Measurements from ENCODE around the gene TRIM16.
"Not testable (repeated sequence)": the region's sequence is repeated elsewhere in the genome, so short reads cannot be mapped to it uniquely, and the experiment has no call there.

Gene TRIM16

DNA sequence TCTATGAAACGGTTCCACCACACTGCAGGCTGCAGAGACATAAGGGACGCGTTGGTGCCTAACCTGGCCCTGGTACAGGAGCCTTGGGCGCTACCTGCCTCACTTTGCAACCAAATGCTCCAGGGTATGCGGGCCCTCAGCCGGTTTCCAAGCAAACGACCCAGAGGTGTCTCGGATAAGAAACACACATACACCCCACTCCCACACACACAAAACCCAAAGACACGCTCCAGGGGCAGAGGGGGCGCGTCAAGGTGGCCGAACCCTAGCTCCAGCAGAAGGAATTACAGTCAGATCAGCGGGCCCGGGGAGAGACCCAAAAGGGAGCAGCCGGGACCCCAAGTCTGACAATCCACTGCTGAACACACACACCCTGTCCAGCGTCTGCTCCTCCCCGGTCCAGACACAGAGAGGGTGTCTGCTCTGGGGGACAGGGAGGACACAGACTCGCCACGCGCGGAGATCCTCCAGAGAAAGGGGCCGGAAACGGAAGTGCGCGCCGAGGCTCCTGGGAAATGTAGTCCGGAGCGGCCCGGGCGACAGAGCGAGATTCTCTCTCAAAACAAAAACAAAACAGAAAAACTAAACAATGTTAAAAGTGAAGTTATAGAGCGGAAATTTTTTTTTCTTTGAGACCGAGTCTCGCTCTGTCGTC lies at the start of gene TRIM16:
TSS of gene TRIM16 (minus strand) at position 488 of the 655 bp plus-strand sequence. CDS start 32,702 bp downstream, outside the sequence.
- DNase-seq, result peak; percentile 69 to 70

DNA sequence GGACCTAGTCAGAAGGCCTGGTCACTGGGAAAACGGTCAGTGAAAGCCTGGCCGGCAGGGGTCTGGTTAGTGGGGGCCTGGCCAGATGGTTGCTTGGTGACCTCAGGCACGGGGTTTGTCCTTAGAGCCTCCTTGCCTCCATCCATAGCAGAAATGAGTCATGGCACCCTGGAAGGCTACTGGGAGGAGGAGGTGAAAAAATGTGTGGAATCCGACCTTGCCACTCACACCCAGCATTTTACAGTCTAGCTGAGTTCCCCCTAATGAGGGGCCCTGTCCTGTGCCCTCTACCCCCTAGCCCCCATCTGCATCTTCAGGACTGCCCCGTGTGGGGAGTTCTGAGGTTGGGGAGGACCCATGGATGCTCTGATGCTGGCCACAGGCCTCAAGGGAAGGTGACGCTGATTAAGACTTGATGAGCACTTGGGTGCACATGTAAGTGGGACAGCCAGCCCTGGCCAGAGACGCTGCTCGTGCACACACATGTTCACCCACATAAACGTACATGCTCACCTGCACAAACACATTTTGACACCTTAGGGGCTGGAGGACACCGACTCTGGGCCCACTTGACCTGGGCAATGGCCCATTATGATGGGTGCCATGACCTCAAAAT lies 49.2 kb upstream of the TRIM16 start:
- DNase-seq, result not testable (repeated sequence)

DNA sequence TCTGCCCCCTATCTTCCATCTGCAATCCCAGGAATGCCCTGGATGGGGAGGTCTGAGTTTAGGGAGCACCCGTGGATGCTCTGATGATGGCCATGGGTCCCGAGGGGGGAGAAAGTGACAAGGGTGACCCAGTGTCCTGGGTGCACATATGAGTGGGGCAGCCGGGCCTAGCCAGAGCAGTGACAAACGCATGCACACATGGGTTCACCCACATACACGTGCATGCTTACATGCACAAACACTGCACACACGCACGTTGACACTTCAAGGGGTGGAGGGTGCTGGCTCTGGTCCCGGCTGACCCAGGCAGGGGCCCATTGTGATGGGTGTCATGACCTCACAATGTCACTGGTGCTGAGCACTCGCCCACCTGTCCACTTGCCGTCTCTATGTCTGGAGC lies 47.8 kb upstream of the TRIM16 start, which contains the start of gene TBC1D26:
TSS of gene TBC1D26 (plus strand) at position 384 of the 400 bp plus-strand sequence. CDS start 3,066 bp downstream, outside the sequence.
- not testable (repeated sequence) for DNase-seq

DNA sequence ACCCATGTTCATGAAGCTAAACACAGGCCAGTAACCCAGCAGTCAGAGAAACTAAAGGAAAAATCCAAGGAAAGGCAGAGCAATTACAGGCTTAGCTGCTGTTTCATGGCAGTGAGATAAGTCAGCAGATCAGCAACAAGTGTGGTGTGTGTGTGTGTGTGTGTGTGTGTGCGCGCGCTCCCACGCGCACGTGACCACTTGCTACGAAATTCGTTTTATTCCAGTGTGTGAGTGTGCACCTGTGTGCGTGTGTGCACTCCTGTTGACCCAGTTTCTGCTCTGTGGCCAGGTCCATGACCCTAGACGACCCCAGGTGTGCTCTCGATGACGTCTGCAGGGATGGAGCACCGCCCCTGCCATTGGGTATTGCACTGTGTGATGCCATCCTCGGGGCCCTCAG lies 46.4 kb upstream of the TRIM16 start:
- not testable (repeated sequence) for DNase-seq

DNA sequence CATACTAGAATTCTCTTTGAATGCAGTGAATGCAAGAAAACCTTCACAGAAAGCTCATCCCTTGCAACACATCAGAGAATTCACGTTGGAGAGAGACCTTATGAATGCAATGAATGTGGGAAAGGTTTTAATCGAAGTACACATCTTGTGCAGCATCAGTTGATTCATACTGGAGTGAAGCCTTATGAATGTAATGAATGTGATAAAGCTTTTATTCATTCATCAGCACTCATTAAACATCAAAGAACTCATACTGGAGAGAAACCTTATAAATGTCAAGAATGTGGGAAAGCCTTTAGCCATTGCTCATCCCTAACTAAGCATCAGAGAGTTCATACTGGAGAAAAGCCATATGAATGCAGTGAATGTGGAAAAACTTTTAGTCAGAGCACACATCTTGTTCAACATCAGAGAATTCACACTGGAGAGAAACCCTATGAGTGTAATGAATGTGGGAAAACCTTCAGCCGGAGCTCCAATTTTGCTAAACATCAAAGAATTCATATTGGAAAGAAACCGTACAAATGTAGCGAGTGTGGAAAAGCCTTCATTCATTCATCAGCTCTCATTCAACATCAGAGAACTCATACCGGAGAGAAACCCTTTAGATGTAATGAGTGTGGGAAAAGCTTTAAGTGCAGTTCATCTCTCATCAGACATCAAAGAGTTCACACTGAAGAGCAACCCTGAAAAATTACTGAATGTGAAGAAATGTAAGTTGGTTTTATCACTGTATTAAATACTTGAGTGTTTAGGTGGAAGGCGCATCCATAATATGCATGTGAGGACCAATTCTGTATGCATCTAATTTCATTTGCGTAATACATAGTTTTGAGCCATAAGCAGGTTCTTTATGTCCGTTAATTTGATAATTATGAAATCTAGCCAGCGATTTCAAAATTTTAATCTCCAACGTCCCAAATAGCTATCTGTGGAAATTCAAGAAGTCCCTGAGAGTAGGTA lies 32.8 kb upstream of the TRIM16 start:
- DNase-seq, result not testable (repeated sequence)

DNA sequence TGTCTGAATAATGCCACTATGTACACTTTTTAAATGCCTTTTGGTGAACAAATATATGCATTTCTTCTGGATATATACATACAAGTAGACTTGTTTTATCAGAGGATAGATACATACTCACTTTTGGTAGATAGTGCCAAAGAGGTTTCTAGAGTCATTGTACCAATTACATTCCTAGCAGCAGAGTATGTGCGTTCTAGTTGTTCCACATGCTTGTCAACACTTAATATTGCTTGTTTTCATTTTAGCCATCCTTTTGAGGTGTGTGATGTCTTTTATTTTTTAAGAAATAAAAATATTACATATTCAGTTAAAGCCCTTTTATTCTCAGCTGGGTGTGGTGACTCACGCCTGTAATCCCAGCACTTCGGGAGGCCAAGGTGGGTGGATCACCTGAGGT lies 24.8 kb upstream of the TRIM16 start:
- DNase-seq, result not testable (repeated sequence)

DNA sequence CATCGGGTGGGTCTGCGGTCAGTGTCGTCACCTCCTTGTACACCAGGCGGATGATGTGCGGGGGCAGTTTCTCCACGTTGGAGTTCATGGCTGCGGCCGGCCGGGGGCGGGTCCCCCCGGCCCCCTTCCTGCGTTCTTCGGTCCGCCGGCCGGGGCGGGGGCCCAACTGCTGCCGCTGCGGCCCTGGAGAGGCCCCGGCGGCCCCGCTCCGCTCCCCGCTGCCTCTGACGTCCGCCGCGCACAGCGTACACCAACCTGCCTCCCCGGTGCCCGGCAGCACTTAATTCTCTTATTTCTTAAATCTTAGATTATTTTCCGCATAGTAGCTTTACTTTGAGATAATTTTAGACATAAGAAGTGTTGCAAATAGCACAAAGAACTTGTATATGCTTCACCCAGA lies 20.7 kb upstream of the TRIM16 start:
- DNase-seq, result not testable (repeated sequence)

DNA sequence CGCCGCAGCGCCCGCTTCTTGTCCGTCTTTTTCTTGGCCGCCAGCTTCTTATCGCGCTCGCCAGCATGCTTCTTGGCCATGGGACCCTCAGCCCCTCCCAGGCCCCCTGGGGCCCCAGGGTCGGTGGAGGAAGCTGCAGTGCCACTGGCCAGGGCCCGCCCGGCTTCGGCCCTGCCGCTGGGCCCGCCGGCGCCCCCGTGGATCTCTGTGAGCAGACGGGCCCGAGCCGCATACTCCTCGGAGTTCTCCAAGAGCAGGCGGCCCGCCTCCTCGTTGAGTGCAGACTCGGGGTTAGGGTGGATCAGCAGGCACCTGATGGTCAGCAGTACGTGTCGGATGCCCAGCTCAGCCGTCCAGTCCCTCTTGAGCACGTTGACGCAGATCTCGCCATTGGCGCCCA lies 20.1 kb upstream of the TRIM16 start:
- DNase-seq, result not testable (repeated sequence)

DNA sequence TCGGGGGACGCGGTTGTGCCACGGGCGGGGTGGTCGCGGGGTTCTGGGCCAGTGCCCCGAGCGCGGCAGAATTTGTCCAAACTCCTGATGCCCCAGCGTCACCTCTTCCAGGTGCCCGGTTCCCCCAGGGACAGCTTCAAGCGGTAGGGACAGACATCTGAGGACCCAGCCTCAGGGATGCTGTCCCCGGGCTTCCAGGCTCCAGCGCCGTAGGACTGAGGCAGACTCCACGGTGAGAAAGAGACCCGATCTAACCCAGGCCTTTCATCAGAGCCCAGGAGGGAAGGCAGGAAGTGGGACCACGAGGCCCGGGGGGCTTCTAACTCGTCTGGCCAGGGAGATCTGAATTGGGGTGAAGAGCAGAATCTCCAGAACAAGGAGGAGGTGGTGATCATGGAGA lies 15.8 kb upstream of the TRIM16 start:
- DNase-seq, result not testable (repeated sequence)

DNA sequence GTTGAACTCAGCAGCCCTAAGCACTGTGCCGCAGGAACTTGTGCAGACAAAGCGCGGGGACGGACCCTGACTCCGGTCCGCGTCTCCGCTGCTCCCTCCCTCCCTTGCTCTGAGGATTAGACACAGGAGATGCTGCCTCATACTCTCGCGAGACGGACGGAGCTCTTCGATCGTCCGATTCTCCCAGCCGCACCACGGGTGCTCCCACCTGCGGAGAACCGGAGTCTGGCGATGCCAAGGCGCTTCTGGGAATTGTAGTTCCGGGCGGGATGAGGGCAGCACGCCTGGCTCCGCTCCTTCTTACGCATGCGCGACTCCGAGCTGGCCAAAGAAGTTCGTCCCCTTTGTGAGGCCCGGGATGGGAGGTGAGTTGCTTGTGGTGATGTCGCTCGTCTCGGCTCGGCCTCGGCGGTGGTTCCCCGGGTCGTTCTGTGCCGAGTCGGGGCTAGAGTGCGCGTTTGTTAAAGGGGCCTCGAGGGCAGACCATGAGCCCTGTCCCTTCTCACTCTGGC lies 15.4 kb upstream of the TRIM16 start, which contains the start of gene ZNF286A:
TSS of gene ZNF286A (plus strand) at position 340 of the 512 bp plus-strand sequence. CDS start 578 bp downstream, outside the sequence.
- peak; percentile 86 to 98 for DNase-seq

DNA sequence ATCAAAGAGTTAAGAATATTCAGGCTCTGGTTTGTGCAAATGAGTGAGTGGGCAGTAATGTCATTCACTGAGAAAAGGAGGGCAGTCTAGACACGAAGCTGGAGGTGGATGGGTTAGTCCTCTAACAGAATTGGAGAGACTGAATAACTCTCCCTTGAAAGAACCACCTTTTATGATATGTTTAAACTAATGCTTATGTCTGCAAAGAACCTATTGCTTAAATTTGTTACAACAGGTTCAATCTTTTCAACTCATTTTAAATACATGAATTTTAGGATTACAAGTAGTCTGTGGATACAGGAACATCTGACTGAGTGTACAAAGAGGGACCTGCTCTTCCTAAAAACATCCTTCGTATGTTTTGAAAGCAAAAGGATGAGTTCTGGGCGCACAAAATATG lies 14.9 kb upstream of the TRIM16 start:
- DNase-seq, result not testable (repeated sequence)

DNA sequence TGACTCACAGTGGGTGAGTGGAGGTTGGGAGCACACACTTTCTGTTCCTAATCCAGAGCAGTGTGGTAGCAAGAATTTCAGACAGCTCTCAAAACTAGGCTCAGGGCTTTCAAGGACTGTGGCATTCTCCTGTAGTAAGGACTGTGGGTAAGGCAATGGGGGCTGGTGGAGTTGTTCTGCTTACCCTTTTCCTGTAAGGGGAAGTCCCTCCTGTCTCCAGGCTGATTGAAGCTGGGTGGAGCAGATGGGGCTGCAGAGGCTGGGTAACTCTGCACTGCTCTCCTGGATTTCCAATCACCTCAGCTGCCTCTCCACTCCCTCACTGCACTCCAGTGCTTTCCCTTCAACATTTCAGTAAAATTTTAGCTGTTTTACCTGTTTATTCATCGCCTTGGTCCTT lies 3.4 kb upstream of the TRIM16 start:
- DNase-seq, result not testable (repeated sequence)

DNA sequence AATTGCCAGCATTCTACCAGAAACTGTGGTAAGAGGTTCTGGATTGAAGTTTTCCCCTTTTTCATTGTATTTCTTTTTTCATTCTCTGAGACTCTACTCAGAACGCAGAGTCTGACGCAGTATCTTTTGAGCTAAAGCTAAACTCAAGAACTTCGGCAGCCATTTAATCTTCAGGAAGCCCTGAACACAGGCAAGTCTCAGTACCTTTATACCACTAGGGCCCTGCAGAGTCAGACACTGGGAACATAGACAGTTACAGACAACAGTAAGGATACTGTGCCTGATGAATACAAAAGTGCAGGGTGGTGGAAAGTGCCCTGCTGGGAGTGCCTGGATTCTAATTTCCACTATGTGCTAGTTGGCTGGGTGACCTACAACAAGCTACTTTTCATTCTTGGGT lies 976 bp downstream of the TRIM16 start:
- DNase-seq, result not testable (repeated sequence)

DNA sequence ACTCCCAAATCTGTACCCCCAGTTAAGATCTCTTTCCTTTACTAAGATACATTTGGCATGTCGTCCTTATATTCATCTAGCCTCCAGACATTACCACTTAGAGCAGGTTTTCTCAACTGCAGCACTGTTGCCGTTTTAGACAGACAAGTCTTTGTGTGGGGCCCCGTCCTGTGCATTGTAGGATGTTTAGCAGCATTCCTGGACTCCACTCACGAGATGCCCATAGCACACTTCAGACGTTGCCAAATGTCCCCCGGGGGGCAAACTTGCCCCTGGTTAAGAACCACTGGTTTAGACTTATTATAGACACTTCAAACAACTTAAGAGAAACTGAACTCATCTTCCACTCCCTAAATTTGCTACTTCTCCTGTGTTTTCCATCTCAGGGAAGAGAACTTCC lies 8.1 kb downstream of the TRIM16 start:
- DNase-seq, result not testable (repeated sequence)

DNA sequence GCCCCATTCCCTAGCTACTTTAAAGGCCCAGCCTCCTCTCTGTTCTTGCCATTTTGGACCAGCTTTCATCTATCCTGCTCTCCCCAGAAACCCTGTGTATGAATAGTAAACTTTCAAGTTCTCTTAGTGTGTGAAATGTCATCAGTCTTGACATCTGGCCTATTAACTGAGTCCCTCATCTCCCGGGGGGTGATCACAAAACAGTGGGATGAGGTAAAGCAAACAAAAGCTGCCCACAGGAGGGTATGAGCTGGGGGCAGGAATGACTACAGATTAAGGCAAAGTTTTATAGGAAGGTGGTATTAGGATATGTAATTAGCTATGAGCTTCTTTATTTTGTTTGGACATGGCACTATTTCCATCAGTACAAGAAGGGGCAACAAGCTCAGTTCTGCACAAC lies 9.5 kb downstream of the TRIM16 start:
- DNase-seq, result not testable (repeated sequence)

DNA sequence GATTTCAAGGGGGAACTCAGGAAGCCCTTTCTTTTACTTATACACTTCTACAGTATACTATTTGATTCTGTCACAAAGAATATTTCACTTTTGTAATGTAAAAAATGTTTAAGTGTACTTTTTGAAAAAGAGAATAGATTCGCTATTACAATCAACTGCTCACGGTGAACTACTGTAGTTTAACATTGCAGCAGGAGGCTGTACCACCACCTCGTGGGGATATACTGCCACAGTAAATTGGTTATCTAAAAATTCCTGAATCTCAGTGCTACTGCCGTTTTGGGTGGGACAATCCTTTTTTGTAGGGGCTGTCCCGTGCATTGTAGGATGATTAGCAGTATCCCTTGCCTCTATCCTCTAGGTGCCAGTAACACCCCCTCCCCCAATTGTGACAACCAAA lies 14.6 kb downstream of the TRIM16 start:
- DNase-seq, result not testable (repeated sequence)

DNA sequence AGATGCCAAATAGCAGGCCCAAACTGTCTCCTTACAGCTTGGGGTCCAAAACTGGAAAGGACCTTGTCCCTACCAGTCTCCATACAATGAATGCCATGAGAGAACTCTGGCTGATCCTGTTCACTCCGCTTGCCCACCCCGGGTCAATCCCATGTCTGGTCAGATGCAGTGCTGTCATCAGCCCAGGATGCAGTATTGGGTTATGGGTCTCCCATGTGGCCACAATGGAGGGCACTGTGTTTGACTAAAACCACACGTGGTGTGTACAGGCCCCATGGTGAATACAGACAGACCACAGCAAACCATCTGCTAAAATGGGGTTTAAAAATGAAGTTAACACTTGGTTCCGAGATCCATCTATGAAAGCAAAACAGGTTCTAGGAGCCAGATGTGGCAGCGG lies 20.4 kb downstream of the TRIM16 start:
- DNase-seq, result no peak

DNA sequence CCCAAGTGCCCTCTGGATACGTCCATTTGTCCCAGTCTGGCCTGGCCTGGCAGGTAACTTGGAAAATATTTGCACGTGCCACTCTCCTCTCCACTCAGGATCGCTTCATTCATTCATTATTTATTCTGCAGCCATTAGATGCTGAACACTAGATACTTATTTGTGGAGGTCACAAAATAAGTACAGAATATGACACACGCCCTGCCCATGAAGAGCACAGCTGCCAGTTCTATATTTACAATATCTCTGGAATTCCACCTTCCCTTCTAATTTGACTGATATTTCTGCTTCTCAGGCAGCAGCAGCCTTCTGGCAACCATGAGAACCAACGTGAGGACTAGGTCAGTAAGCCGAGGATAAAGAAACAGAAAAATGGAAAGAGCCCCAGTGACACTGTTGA lies 20.9 kb downstream of the TRIM16 start:
- DNase-seq, result no peak

DNA sequence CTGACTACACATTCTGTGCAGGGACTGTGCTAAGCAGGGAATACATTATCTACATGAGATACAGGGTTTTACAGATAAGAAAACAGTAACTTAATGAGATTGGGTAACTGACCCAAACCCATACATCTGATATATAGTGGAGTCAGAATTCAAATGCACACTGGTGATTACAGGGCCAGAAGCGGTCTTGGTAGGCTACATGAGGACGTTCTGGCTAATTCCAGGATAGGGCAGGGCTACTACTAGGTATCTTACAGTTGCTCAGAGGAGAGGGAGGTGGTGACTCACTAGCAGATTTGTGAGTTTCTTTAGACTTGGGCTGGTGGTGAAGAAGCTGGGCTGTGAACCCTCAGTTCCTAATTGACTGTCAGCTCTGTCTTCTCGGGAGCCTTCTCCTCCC lies 21.4 kb downstream of the TRIM16 start:
- no peak for DNase-seq

DNA sequence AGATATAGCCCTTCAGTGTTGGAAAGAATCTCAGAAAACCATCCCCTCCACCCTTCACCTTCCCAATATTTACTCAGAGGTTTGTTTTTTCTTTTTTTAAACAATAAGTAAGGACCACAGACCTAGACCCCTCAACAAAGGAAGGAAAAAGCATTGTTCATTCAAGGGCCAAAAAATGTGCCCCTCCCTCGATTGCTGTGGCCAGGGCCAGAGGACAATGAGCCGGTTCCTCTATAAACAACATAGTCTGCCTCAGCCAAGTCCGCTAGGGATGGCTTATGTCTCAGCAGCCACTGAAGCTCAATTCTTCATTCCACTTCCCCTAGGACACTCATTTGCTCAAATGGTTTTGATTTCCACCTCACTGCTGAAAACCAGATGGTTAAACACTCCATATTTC lies 24.0 kb downstream of the TRIM16 start:
- DNase-seq, result no peak

DNA sequence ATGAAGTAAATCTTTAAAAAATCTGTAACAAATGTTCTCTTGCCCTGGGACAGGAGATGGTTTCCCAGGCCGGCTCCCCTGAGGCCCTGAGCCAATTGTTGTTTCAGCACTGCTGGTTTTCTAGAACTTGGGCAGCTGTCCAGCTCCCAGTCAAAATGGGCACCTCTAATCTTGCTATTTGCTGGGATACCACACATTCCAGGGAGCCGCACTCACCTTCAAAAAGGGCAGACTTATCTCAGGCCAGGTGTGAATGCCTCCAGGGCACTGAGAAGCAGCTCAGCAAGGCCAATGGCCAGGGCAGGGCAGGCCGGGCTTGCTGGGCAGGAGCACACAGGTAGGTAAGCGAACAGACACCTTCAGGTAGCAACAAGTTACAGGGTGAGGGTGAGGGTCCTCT lies 24.4 kb downstream of the TRIM16 start:
- no peak for DNase-seq

DNA sequence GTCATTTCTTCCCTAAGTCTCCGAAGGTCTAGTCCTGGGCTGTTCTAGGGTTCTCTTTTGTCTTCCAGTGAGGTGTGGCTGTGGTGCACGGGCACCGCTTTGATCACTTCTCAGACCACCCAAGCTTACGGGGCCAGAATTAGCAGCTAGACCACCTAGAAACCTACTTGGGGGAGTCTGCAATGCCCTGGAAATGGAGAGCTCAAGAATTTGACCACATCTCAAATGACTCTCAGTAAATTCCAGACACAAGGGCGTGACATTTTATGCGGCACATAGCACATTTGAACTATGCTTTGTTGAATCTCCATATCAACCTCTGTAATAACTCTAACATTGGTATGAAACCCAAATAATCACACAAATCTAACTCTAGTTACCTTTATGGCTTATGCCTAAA lies 24.9 kb downstream of the TRIM16 start:
- no peak for DNase-seq

DNA sequence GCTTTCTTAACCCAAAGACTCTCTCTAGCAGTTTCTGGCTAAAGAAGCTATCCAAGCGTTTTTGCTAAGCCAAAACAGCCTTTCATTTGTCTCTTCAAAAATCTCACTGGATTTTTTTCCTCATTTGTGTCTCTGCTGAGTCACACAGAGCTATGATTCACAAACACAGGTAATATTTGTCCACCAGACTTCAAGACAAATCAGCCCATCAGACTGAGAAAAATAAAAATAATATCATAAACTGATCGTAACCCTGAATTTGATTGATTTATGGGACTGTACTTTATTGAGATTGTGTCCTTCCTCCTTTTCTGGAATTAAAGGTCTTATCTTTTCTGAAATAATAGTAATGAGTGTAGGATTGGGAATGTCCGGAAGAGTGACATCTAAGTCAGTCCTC lies 25.8 kb downstream of the TRIM16 start:
- DNase-seq, result no peak

All from stimulated activated CD4-positive, alpha-beta T cell treated with anti-CD3 and anti-CD28 coated beads, Interleukin-2, amount 100 ng/mL, for 48 hours (primary cell).